Measurements from ENCODE around the gene ZNF526.

GRCh38 chr19:42242512-42243409 lies 22.6 kb downstream of the ZNF526 start, which contains the start of gene GSK3A:
- TF ChIP-seq EZH2phosphoT487 (IDR thresholded peaks at IDR 0.05; ENCODE audit: low read depth, severe bottlenecking, unreplicated experiment) = no peak
- TF ChIP-seq, protein P1, sequence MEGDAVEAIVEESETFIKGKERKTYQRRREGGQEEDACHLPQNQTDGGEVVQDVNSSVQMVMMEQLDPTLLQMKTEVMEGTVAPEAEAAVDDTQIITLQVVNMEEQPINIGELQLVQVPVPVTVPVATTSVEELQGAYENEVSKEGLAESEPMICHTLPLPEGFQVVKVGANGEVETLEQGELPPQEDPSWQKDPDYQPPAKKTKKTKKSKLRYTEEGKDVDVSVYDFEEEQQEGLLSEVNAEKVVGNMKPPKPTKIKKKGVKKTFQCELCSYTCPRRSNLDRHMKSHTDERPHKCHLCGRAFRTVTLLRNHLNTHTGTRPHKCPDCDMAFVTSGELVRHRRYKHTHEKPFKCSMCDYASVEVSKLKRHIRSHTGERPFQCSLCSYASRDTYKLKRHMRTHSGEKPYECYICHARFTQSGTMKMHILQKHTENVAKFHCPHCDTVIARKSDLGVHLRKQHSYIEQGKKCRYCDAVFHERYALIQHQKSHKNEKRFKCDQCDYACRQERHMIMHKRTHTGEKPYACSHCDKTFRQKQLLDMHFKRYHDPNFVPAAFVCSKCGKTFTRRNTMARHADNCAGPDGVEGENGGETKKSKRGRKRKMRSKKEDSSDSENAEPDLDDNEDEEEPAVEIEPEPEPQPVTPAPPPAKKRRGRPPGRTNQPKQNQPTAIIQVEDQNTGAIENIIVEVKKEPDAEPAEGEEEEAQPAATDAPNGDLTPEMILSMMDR (IDR thresholded peaks at IDR 0.05; ENCODE audit: poor library complexity) = no peak
- TF ChIP-seq EZH2 (IDR thresholded peaks at IDR 0.05; ENCODE audit: borderline replicate concordance) = no peak

All from hepatocyte (in vitro differentiated cells).